ENCODE results near the gene USP13.

GRCh38 chr3:179651687-179652446 is 973 bp upstream of the USP13 start:
- TF ChIP-seq CTCF (IDR thresholded peaks at IDR 0.05) (no peak), POLR2A (IDR thresholded peaks at IDR 0.05) (no peak)
